ENCODE results near the gene GTPBP3.
"Not testable (repeated sequence)": the region's sequence is repeated elsewhere in the genome, so short reads cannot be mapped to it uniquely, and the experiment has no call there.

GTPBP3 gene

GRCh38 chr19:17359905-17360800 lies 22.8 kb downstream of the GTPBP3 start:
- TF ChIP-seq CTCF (IDR thresholded peaks at IDR 0.05; ENCODE audit: low read depth, low read length), result no peak

GRCh38 chr19:17363852-17364605 lies 26.7 kb downstream of the GTPBP3 start:
- not testable (repeated sequence) for H3K4me3 ChIP-seq (ENCODE audit: low read depth, low read length)

More at GRCh38 chr19:17359905-17360800, 22.8 kb downstream of the GTPBP3 start:
- no peak overlapping the region for H3K4me3 ChIP-seq (ENCODE audit: low read depth, low read length)

GRCh38 chr19:17365361-17365760 lies 28.0 kb downstream of the GTPBP3 start:
- no peak for TF ChIP-seq CTCF (IDR thresholded peaks at IDR 0.05; ENCODE audit: low read depth, low read length)
- H3K4me3 ChIP-seq (ENCODE audit: low read depth, low read length), result no peak overlapping the region

GRCh38 chr19:17370026-17370587 lies 32.8 kb downstream of the GTPBP3 start:
- TF ChIP-seq CTCF (IDR thresholded peaks at IDR 0.05; ENCODE audit: low read depth, low read length), result no peak
- no peak overlapping the region for H3K4me3 ChIP-seq (ENCODE audit: low read depth, low read length)

GRCh38 chr19:17376935-17377600 lies 39.7 kb downstream of the GTPBP3 start, which contains the start of gene PLVAP:
Gene PLVAP, minus strand, starts transcription at chr19:17377342. Its CDS starts 54 bp downstream, at chr19:17377288.
- no peak within 1 kb of the TSS for H3K4me3 ChIP-seq (ENCODE audit: low read depth, low read length)
- TF ChIP-seq CTCF (IDR thresholded peaks at IDR 0.05; ENCODE audit: low read depth, low read length), result no peak

- no peak overlapping the region for H3K4me3 ChIP-seq (ENCODE audit: low read depth, low read length)
- TF ChIP-seq CTCF (IDR thresholded peaks at IDR 0.05; ENCODE audit: low read depth, low read length), result no peak
Observed at GRCh38 chr19:17378271-17378670, 40.9 kb downstream of the GTPBP3 start.

- no peak for TF ChIP-seq CTCF (IDR thresholded peaks at IDR 0.05; ENCODE audit: low read depth, low read length)
- no peak overlapping the region for H3K4me3 ChIP-seq (ENCODE audit: low read depth, low read length)
Observed at GRCh38 chr19:17379221-17379631, 41.9 kb downstream of the GTPBP3 start.

Measured in WI38 (cell line).